PFSK-1 (cell line): ENCODE measurements around the gene JAG2.

Experiments used
- FOXP2 ChIP-seq: optimal IDR thresholded peaks from 2 replicates; pipeline ENCODE3; 2011; ENCODE audit warnings: borderline replicate concordance, control low read depth, inconsistent platforms; ENCODE audit not compliant: insufficient read depth; ENCODE audit errors: extremely low read length, extremely low read depth
- POLR2AphosphoS5 ChIP-seq: IDR thresholded peaks from 2 replicates; pipeline ENCODE4 v1.6.1; 2012; ENCODE audit warnings: low read depth, mild to moderate bottlenecking, control low read depth, low read length, moderate library complexity
- REST ChIP-seq, 2 experiments: IDR thresholded peaks; 2 replicates each; pipeline versions ENCODE4 v1.6.1 to v1.8.0; 2011 to 2012; ENCODE audit warnings: low read depth in 2 of 2, low read length in 2 of 2, control low read depth in 1 of 2, inconsistent platforms in 1 of 2, mild to moderate bottlenecking in 1 of 2, moderate library complexity in 1 of 2; ENCODE audit not compliant: insufficient read depth in 1 of 2
- SIN3A ChIP-seq: IDR thresholded peaks from 2 replicates; pipeline ENCODE4 v1.6.1; 2012; ENCODE audit warnings: mild to moderate bottlenecking, low read length, moderate library complexity, borderline replicate concordance; ENCODE audit not compliant: insufficient read depth
- TAF1 ChIP-seq: IDR thresholded peaks from 2 replicates; pipeline ENCODE4 v1.6.1; 2012; ENCODE audit warnings: low read length, control low read depth, borderline replicate concordance; ENCODE audit not compliant: insufficient read depth

JAG2 gene

GRCh38 chr14:105204206-105204930 lies 35.8 kb upstream of the JAG2 start:
- TF ChIP-seq SIN3A (no peak), REST (IDR thresholded peaks at IDR 0.05; ENCODE audit: insufficient read depth in 1 of 2, low read depth in 2 of 2, low read length in 2 of 2) (no peak), POLR2AphosphoS5 (no peak), FOXP2 (no peak), TAF1 (no peak)

- no peak for TF ChIP-seq REST (IDR thresholded peaks at IDR 0.05; ENCODE audit: insufficient read depth in 1 of 2, low read depth in 2 of 2, low read length in 2 of 2)
- no peak for TF ChIP-seq FOXP2
- TF ChIP-seq POLR2AphosphoS5: no peak
These were observed 35.1 kb upstream of the JAG2 start for GRCh38 chr14:105203701-105204100.

GRCh38 chr14:105203057-105203531 lies 34.5 kb upstream of the JAG2 start:
- TF ChIP-seq FOXP2: no peak
- no peak for TF ChIP-seq SIN3A
- TF ChIP-seq REST (IDR thresholded peaks at IDR 0.05; ENCODE audit: insufficient read depth in 1 of 2, low read depth in 2 of 2, low read length in 2 of 2): no peak
- no peak for TF ChIP-seq POLR2AphosphoS5
- TF ChIP-seq TAF1: no peak

- TF ChIP-seq FOXP2 (no peak), SIN3A (no peak), REST (IDR thresholded peaks at IDR 0.05; ENCODE audit: insufficient read depth in 1 of 2, low read depth in 2 of 2, low read length in 2 of 2) (no peak), POLR2AphosphoS5 (no peak), TAF1 (no peak)
These were observed 33.4 kb upstream of the JAG2 start for GRCh38 chr14:105201925-105202513.
